Suppressor macrophage treated with lipopolysaccharide for 4 hours (primary cell): ENCODE measurements around the gene TRIM45.
A peak's percentile ranks its signal among the peaks of the same experiment; 100 is the strongest.

Experiments used
- DNase-seq: peaks from one replicate; pipeline ENCODE4 v3.0.0-alpha.2; 2020

Gene TRIM45

GRCh38 chr1:117097443-117097842 is 24.1 kb downstream of the TRIM45 start:
- no peak for DNase-seq

GRCh38 chr1:117096951-117097408 is 24.6 kb downstream of the TRIM45 start:
- no peak for DNase-seq

- no peak for DNase-seq
These were observed 26.5 kb downstream of the TRIM45 start for GRCh38 chr1:117094841-117095604.

- peak; percentile 7 for DNase-seq
These were observed 27.5 kb downstream of the TRIM45 start for GRCh38 chr1:117093870-117094621.

GRCh38 chr1:117093091-117093534 is 28.4 kb downstream of the TRIM45 start:
- DNase-seq: no peak

- DNase-seq: no peak
These were observed 29.0 kb downstream of the TRIM45 start for GRCh38 chr1:117092594-117092993.

- DNase-seq: no peak
These were observed 31.6 kb downstream of the TRIM45 start for GRCh38 chr1:117089996-117090395.

- no peak for DNase-seq
These were observed 33.9 kb downstream of the TRIM45 start for GRCh38 chr1:117087686-117088085.

- DNase-seq: no peak
These were observed 37.3 kb downstream of the TRIM45 start for GRCh38 chr1:117084231-117084630.

- DNase-seq: no peak
These were observed 41.8 kb downstream of the TRIM45 start for GRCh38 chr1:117079737-117080136.

- peak; percentile 54 for DNase-seq
These were observed 44.3 kb downstream of the TRIM45 start for GRCh38 chr1:117077267-117077666.

- DNase-seq: no peak
These were observed 44.9 kb downstream of the TRIM45 start for GRCh38 chr1:117076648-117077047.

GRCh38 chr1:117070124-117070523 is 51.4 kb downstream of the TRIM45 start:
- DNase-seq: no peak

- DNase-seq: no peak
These were observed 52.2 kb downstream of the TRIM45 start for GRCh38 chr1:117069220-117069844.

- DNase-seq: no peak
These were observed 53.0 kb downstream of the TRIM45 start for GRCh38 chr1:117068580-117068979.

- DNase-seq: peak; percentile 67
These were observed 53.8 kb downstream of the TRIM45 start for GRCh38 chr1:117067533-117068370.

GRCh38 chr1:117066367-117066766 is 55.2 kb downstream of the TRIM45 start:
- DNase-seq: no peak

GRCh38 chr1:117061986-117062415 is 59.5 kb downstream of the TRIM45 start:
- DNase-seq: peak; percentile 89
